Measurements from ENCODE around the gene CUBN. TPM values are rescaled to one million over a fixed set of nuclear protein-coding genes. Genes with fewer than 3 reads are reported as not detected.

The CUBN gene
- total RNA-seq, 2 donors from 2014 or later, result 0.75 to 1.3 TPM

DNA sequence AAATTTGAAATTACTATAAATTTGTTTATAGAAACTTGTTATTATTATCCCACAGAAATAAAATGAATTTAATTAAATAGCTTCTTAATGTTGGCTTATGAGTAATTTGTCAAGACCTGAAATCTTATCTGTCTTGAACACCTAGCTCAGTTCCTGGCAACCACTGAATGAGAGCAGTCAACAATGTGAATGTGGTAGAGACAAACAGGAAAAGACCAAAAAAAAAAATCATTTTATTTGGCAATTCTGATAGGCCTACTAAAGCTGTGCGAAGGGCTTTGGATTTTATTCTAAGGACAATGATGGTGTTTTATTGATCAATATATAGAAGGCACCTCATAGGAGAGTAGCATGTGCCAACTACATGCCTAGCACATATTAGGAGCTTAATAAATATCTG, 184.6 kb downstream of the CUBN start:
- Mint-ChIP-seq H3K9me3 (no peaks in the 10 kb centered on the region), H3K27me3 (ENCODE audit: insufficient read depth) (no peaks in the 10 kb centered on the region)
- no peak overlapping the region for H3K27ac ChIP-seq (ENCODE audit: low read depth, low read length)

DNA sequence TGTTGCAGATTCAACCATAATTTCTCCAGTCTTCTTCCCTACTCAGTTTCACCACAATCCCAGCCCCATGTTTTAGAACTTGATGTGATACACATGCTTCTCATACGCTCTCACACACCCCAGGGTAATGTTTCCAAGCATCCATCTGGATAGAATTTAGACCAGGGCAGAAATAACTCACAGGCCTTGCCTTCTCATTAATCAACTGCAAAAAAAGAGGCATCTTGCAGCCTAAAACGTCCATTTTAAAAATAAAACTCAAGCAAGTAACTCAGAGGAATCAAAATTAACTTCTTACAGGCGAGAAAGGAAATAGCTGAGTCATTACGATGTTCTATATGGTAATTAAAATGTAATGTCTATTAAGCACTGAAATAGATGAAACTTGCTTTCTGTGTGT, 185.2 kb downstream of the CUBN start:
- no peaks in the 10 kb centered on the region for H3K4me1 Mint-ChIP-seq
- H3K27me3 Mint-ChIP-seq (ENCODE audit: insufficient read depth), result no peaks in the 10 kb centered on the region
- no peaks in the 10 kb centered on the region for H3K36me3 Mint-ChIP-seq (ENCODE audit: low read depth)
- 86 to 88% methylated on average over 1 to 4 of the region's 4 CpGs for WGBS, 2 experiments (ENCODE audit: insufficient coverage in 1 of 2, insufficient read length in 1 of 2)
- no peak overlapping the region for H3K27ac Mint-ChIP-seq
- H3K27ac ChIP-seq (ENCODE audit: low read depth, low read length), result no peak overlapping the region
- H3K9me3 ChIP-seq (ENCODE audit: control insufficient read depth, low read length), result no peaks in the 10 kb centered on the region
- H3K4me3 Mint-ChIP-seq, result no peak overlapping the region
- H3K4me3 ChIP-seq (ENCODE audit: low read length), result no peak overlapping the region
- TF ChIP-seq, protein P1, sequence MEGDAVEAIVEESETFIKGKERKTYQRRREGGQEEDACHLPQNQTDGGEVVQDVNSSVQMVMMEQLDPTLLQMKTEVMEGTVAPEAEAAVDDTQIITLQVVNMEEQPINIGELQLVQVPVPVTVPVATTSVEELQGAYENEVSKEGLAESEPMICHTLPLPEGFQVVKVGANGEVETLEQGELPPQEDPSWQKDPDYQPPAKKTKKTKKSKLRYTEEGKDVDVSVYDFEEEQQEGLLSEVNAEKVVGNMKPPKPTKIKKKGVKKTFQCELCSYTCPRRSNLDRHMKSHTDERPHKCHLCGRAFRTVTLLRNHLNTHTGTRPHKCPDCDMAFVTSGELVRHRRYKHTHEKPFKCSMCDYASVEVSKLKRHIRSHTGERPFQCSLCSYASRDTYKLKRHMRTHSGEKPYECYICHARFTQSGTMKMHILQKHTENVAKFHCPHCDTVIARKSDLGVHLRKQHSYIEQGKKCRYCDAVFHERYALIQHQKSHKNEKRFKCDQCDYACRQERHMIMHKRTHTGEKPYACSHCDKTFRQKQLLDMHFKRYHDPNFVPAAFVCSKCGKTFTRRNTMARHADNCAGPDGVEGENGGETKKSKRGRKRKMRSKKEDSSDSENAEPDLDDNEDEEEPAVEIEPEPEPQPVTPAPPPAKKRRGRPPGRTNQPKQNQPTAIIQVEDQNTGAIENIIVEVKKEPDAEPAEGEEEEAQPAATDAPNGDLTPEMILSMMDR (conservative IDR thresholded peaks at IDR 0.05), result no peak
- no peak for DNase-seq
- H3K36me3 ChIP-seq (ENCODE audit: control insufficient read depth, insufficient read depth, low read length), result no peaks in the 10 kb centered on the region
- H3K4me1 ChIP-seq (ENCODE audit: control insufficient read depth, insufficient read depth, low read length), result no peaks in the 10 kb centered on the region
- H3K9me3 Mint-ChIP-seq, result no peaks in the 10 kb centered on the region
- H3K9ac ChIP-seq (ENCODE audit: extremely low read depth, low read length, poor library complexity, severe bottlenecking), result no peak overlapping the region
- H3K27me3 ChIP-seq (ENCODE audit: control insufficient read depth, insufficient read depth, low read length, poor library complexity, severe bottlenecking), result no peaks in the 10 kb centered on the region

More for the DNA sequence above, 184.6 kb downstream of the CUBN start:
- WGBS, 2 experiments (ENCODE audit: insufficient coverage in 1 of 2, insufficient read length in 1 of 2), result 100% methylated on average over 1 of the region's 1 CpG; no CpG with 5 or more reads in 1 of the 2 experiments
- Mint-ChIP-seq H3K27ac (no peak overlapping the region), H3K4me1 (no peaks in the 10 kb centered on the region), H3K36me3 (ENCODE audit: low read depth) (no peaks in the 10 kb centered on the region), H3K4me3 (no peak overlapping the region)
- no peak overlapping the region for H3K9ac ChIP-seq (ENCODE audit: extremely low read depth, low read length, poor library complexity, severe bottlenecking)
- no peak for DNase-seq
- H3K4me3 ChIP-seq (ENCODE audit: low read length), result no peak overlapping the region
- H3K4me1 ChIP-seq (ENCODE audit: control insufficient read depth, insufficient read depth, low read length), result no peaks in the 10 kb centered on the region
- no peaks in the 10 kb centered on the region for H3K36me3 ChIP-seq (ENCODE audit: control insufficient read depth, insufficient read depth, low read length)
- H3K9me3 ChIP-seq (ENCODE audit: control insufficient read depth, low read length), result no peaks in the 10 kb centered on the region
- H3K27me3 ChIP-seq (ENCODE audit: control insufficient read depth, insufficient read depth, low read length, poor library complexity, severe bottlenecking), result no peaks in the 10 kb centered on the region
- TF ChIP-seq, protein P1 (conservative IDR thresholded peaks at IDR 0.05), result no peak

DNA sequence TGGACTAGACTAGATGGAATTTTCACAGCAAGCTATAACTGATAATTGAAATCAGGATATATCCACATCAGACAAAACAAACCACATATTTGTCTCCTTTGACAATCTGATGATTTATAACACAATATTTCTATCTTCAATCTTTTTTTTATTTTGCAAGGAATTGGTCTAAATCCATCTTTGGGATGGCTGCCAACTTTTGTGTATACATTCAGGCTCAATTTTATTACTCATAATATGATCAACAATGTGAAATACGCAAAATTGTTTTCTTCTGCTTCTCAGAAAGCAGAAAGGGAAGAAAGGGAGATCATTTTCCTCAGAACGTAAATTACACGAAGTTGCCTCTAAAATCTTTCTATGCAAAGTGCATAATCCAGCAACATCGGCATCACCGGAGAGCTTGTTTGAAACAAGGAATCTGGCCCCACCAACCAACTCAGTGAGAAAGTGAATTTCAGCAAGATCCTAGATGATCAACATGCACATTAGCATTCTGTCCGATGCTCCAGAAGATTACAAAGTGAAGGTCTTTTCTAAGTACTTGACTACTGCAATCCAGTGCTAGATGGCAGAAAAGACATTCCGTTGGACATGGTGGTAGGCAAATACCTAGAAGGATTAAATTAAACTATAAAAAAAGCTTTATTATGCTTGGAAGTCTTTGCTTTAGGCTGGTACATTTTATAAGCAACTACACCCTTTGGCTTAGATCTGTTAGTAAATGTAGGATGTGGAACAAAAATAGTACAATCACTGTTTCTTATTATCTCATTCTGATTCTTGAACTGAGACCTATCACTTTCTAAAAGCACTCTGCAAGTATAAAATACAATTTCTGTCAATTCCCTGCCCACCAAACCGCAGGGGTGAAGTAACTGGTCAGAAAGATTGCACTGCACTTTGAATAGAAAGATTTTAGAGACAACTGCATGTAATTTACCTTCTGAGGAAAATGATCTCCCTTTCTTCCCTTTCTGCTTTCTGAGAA, 186.0 kb downstream of the CUBN start:
- no peak overlapping the region for H3K4me3 Mint-ChIP-seq
- no peak overlapping the region for H3K27ac ChIP-seq (ENCODE audit: low read depth, low read length)
- H3K4me1 ChIP-seq (ENCODE audit: control insufficient read depth, insufficient read depth, low read length), result no peaks in the 10 kb centered on the region
- no peaks in the 10 kb centered on the region for H3K4me1 Mint-ChIP-seq
- DNase-seq, result no peak
- H3K27me3 Mint-ChIP-seq (ENCODE audit: insufficient read depth), result no peaks in the 10 kb centered on the region
- H3K27ac Mint-ChIP-seq, result no peak overlapping the region
- H3K9ac ChIP-seq (ENCODE audit: extremely low read depth, low read length, poor library complexity, severe bottlenecking), result no peak overlapping the region
- no peaks in the 10 kb centered on the region for H3K36me3 ChIP-seq (ENCODE audit: control insufficient read depth, insufficient read depth, low read length)
- no peaks in the 10 kb centered on the region for H3K9me3 Mint-ChIP-seq
- TF ChIP-seq, protein P1 (conservative IDR thresholded peaks at IDR 0.05), result no peak
- WGBS, 2 experiments (ENCODE audit: insufficient coverage in 1 of 2, insufficient read length in 1 of 2), result 92 to 95% methylated on average over 5 to 8 of the region's 8 CpGs
- H3K4me3 ChIP-seq (ENCODE audit: low read length), result no peak overlapping the region
- no peaks in the 10 kb centered on the region for H3K9me3 ChIP-seq (ENCODE audit: control insufficient read depth, low read length)
- H3K36me3 Mint-ChIP-seq (ENCODE audit: low read depth), result no peaks in the 10 kb centered on the region
- no peaks in the 10 kb centered on the region for H3K27me3 ChIP-seq (ENCODE audit: control insufficient read depth, insufficient read depth, low read length, poor library complexity, severe bottlenecking)

Measured in endodermal cell (in vitro differentiated cells).